ENCODE results near the gene CBLN1. TPM values are rescaled to one million over a fixed set of nuclear protein-coding genes. Genes with fewer than 3 reads are reported as not detected.

CBLN1 gene
- total and polyA plus RNA-seq, 2 of the 4 experiments (the other 2 are of a cell fraction) = not detected

- Histone ChIP-seq H3K27ac (ENCODE audit: insufficient read depth, low read length) (no peak overlapping the region), H2AFZ (replicated peaks; ENCODE audit: low read length, poor library complexity) (no peak overlapping the region), H3K4me3 (ENCODE audit: insufficient read depth, low read depth, low read length) (no peak overlapping the region), H3K4me1 (ENCODE audit: control insufficient read depth, insufficient read depth, low read length) (no peaks in the 10 kb centered on the region), H3K79me1 (ENCODE audit: low read depth in 1 of 2, low read length in 2 of 2) (no peaks in the 10 kb centered on the region), H3K4ac (ENCODE audit: low read depth, low read length) (no peak overlapping the region), H4K91ac (ENCODE audit: insufficient read depth, low read depth, low read length) (no peak overlapping the region), H3K9me3 (ENCODE audit: control insufficient read depth, insufficient read depth, low read length) (no peaks in the 10 kb centered on the region), H3K56ac (ENCODE audit: extremely low read depth, insufficient read depth, low read length) (no peak overlapping the region), H2BK15ac (ENCODE audit: low read depth, low read length) (no peak overlapping the region), H4K8ac (ENCODE audit: low read depth in 2 of 2, low read length in 2 of 2) (no peak overlapping the region), H2BK120ac (ENCODE audit: low read depth, low read length) (no peak overlapping the region), H3K27me3 (ENCODE audit: control insufficient read depth, insufficient read depth, low read length) (no peaks in the 10 kb centered on the region), H3K4me2 (ENCODE audit: low read depth, low read length) (no peak overlapping the region), H4K5ac (ENCODE audit: low read depth, low read length) (no peak overlapping the region), H3K9ac (ENCODE audit: low read depth, low read length) (no peak overlapping the region), H2BK5ac (ENCODE audit: low read depth, low read length, poor library complexity, severe bottlenecking) (no peak overlapping the region), H4K20me1 (ENCODE audit: insufficient read depth, low read length) (no peaks in the 10 kb centered on the region), H2AK5ac (ENCODE audit: low read depth, low read length) (no peak overlapping the region), H3K23ac (ENCODE audit: low read depth, low read length) (no peak overlapping the region), H3K14ac (replicated peaks; ENCODE audit: low read depth, low read length) (no peak overlapping the region), H2BK20ac (ENCODE audit: low read depth, low read length) (no peak overlapping the region), H2AK9ac (replicated peaks; ENCODE audit: low read depth, low read length, poor library complexity) (no peak overlapping the region), H3K18ac (ENCODE audit: low read depth, low read length) (no peak overlapping the region), H3K9me1 (ENCODE audit: insufficient read depth, low read length) (no peaks in the 10 kb centered on the region), H3K36me3 (ENCODE audit: control insufficient read depth, insufficient read depth, low read length) (no peaks in the 10 kb centered on the region)
- BruUV-seq (replicated peaks) = no TSS peak
- intact Hi-C loops (cut with micrococcal nuclease) (no loop called here), in situ Hi-C loops (cut with MboI; ENCODE audit: low sequenced_read_pairs) (no loop called here), dilution Hi-C loops (cut with HindIII; ENCODE audit: low sequenced_read_pairs, unreplicated experiment) (no loop called here)
- DNase-seq = no peak
- no peak for ATAC-seq (ENCODE audit: low read depth)
- 46% methylated on average over 2 of the region's 4 CpGs; no CpG with 5 or more reads in 1 of the 2 experiments for WGBS, 2 experiments (ENCODE audit: extremely low coverage in 2 of 2, insufficient read length in 1 of 2)
- no peak for TF ChIP-seq CTCF (conservative IDR thresholded peaks at IDR 0.05; ENCODE audit: low read depth, low read length)
- no peak for TF ChIP-seq NFE2L2 (IDR thresholded peaks at IDR 0.05; ENCODE audit: low read depth, low read length)
- CTCF ChIA-PET = no interaction called here
- POLR2A ChIA-PET (ENCODE audit: unreplicated experiment) = no interaction called here
Measured at GRCh38 chr16:49328325-49328724, 46.7 kb upstream of the CBLN1 start.
